Psoas muscle (tissue), 8 donors: Measurements from ENCODE around the gene NBL1. TPM values are rescaled to one million over a fixed set of nuclear protein-coding genes. Genes with fewer than 3 reads are reported as not detected.

ENCODE experiments used
- ATAC-seq, 4 donors: fragments of 200-7000 bp; cut with Tn5 transposase; one replicate each; pipeline ENCODE4 v1.9.1; 2020; ENCODE audit warnings: moderate library complexity in 3 of 4, mild to moderate bottlenecking in 2 of 4
- DNase-seq, 2 donors: peaks; one replicate each; pipeline ENCODE4 v3.0.0-alpha.2; 2020
- H3K27ac ChIP-seq: fragments of 200-600 bp; one replicate; pipeline ENCODE4 v1.8.0; 2022
- H3K27me3 ChIP-seq, 3 donors: fragments of 200-600 bp in 1 of 3; one replicate each; pipeline versions ENCODE4 v1.6.1 to v1.8.0; 2013 to 2022; ENCODE audit warnings: low read length in 2 of 3, mild to moderate bottlenecking in 2 of 3, moderate library complexity in 1 of 3; ENCODE audit not compliant: insufficient read depth in 3 of 3
- H3K36me3 ChIP-seq, 2 donors: fragments of 200-600 bp in 1 of 2; one replicate each; pipeline versions ENCODE4 v1.6.1 to v1.8.0; 2013 to 2022; ENCODE audit warnings: low read depth in 1 of 2, mild to moderate bottlenecking in 1 of 2, moderate library complexity in 1 of 2; ENCODE audit not compliant: insufficient read depth in 1 of 2
- H3K4me1 ChIP-seq: fragments of 200-600 bp; one replicate; pipeline ENCODE4 v1.8.0; 2022
- H3K4me3 ChIP-seq: fragments of 200-600 bp; one replicate; pipeline ENCODE4 v1.8.0; 2022; ENCODE audit warnings: mild to moderate bottlenecking
- H3K9me3 ChIP-seq: fragments of 200-600 bp; one replicate; pipeline ENCODE4 v1.8.0; 2022
- WGBS, 3 donors: extraction: QIAGEN DNeasy Blood & Tissue Kit; methylation state at CpG; one replicate each; pipeline versions ENCODE4 v1.1.6 to v1.1.7; 2013; 5-methylcytosine and 5-hydroxymethylcytosine counted together
- intact Hi-C, 2 donors: fragments of 100-400 bp; cut with DNase I; formaldehyde crosslinking; loops; one replicate each; pipeline versions ENCODE4 v1.11.0 to v1.14.2; 2022
- polyA plus RNA-seq, 3 donors: library from polyadenylated mRNA; stranded (reverse); fragments of 200-250 nt; gene quantifications; one replicate each; pipeline ENCODE4 v1.2.3, GENCODE V29; 2013
- total RNA-seq, 4 donors: library from RNA; stranded (reverse); fragmentation: NEBNext Ultra II Directional in 2 of 4; extraction: Animal tissue kit (Norgen Biotek cat#: 25700) in 2 of 4; gene quantifications; one replicate each; pipeline versions ENCODE4 v1.2.1 to v1.2.4, GENCODE V29; 2021 to 2023
- TF ChIP-seq, protein P1 (sequence below): fragments of 200-600 bp; IDR thresholded peaks from one replicate; pipeline ENCODE4 v1.8.0; 2022; ENCODE audit warnings: antibody characterized with exemption
- donor health status: healthy with polysubstance abuse.
- donor health status: DM: no; HTN: no; CAD: no; lungs with moderate emphysema.
- donor health status: Bipolar disorder and iron deficiency.
- donor health status: healthy.
- donor health status: DM: yes; HTN: yes; CAD: no.
- donor health status: DM: no; HTN: no; CAD: no.
- donor health status: DM: no; HTN: no; CAD: no.
- donor health status: DM: yes; HTN: yes; CAD: no.

The NBL1 gene
- total and polyA plus RNA-seq, 7 donors, result 11.8 to 22.8 (median 13.0) TPM

DNA sequence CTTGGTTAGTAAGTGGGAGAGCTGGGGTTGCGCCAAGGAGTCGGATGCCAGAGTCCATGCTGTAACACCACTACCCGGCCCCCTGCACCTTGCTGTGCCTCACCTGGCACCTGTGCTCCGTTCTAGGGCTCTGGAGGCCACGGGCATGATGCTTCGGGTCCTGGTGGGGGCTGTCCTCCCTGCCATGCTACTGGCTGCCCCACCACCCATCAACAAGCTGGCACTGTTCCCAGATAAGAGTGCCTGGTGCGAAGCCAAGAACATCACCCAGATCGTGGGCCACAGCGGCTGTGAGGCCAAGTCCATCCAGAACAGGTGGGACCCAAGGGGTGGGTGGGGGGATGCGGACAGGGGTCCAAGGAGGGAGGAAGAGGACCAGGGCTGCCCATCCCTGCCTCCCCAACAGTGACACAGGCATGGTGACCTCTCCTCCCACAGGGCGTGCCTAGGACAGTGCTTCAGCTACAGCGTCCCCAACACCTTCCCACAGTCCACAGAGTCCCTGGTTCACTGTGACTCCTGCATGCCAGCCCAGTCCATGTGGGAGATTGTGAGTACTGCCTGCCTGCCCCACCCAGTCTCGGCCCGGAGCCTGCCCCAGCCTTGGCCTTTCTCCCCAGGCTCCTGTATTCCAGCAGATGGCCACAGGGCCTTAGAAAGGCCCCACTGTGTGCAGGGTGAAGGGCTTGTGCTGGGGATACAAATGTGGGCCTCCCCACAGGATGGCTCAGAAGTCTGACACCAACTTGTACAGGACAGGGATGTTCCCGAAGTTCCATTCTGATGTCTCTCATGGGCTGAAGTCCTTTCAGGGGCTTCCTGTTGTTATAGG is 11.0 kb downstream of the NBL1 start:
- TF ChIP-seq, protein P1, sequence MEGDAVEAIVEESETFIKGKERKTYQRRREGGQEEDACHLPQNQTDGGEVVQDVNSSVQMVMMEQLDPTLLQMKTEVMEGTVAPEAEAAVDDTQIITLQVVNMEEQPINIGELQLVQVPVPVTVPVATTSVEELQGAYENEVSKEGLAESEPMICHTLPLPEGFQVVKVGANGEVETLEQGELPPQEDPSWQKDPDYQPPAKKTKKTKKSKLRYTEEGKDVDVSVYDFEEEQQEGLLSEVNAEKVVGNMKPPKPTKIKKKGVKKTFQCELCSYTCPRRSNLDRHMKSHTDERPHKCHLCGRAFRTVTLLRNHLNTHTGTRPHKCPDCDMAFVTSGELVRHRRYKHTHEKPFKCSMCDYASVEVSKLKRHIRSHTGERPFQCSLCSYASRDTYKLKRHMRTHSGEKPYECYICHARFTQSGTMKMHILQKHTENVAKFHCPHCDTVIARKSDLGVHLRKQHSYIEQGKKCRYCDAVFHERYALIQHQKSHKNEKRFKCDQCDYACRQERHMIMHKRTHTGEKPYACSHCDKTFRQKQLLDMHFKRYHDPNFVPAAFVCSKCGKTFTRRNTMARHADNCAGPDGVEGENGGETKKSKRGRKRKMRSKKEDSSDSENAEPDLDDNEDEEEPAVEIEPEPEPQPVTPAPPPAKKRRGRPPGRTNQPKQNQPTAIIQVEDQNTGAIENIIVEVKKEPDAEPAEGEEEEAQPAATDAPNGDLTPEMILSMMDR, result no peak
- Histone ChIP-seq H3K27ac (no peak overlapping the region), H3K4me3 (no peak overlapping the region), H3K36me3 (no peaks in the 10 kb centered on the region), H3K27me3 (no peaks in the 10 kb centered on the region), H3K4me1 (peaks cover 11% of the 10 kb centered on the region), H3K9me3 (no peaks in the 10 kb centered on the region)
- intact Hi-C loops, result loop anchor here in 1 of 2 donors (10.0 kb wide), 2 partner anchors 270 to 400 kb away; partner anchors contain the start of genes EMC1 and MRTO4
- 70 to 73% (median 72%) methylated on average over 14 to 15 of the region's 15 CpGs for WGBS, 3 donors
- DNase-seq (peak in 1 of 2 donors; percentile 44), ATAC-seq (no peak)

DNA sequence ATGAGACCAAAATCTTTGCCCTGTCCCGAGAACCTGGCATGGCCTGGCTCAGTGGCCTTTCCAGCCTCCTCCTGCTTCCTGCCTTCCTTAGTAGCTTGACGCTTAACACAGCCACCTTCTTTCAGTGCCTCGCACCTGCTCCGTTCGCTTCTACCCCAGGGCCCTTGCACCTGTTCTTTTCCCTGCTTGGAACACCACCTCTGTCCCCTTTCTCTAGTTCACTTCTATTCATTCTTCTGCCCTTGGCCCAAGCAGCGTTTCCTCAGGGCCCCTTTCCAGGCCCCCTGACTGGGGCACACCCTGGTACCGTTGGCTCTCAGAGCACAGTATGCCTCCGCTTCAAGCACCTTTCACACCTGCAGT is 11.6 kb downstream of the NBL1 start:
- ATAC-seq (no peak), DNase-seq (peak in 1 of 2 donors; percentile 33)
- Histone ChIP-seq H3K36me3 (no peaks in the 10 kb centered on the region), H3K9me3 (no peaks in the 10 kb centered on the region), H3K27me3 (peaks cover 0 to 3% (median 0%) of the 10 kb centered on the region in 3 donors), H3K4me1 (peaks cover 5% of the 10 kb centered on the region), H3K4me3 (no peak overlapping the region), H3K27ac (no peak overlapping the region)
- intact Hi-C loops, result loop anchor here in 1 of 2 donors (2.0 to 10.0 kb wide), 3 partner anchors 271 to 401 kb away; partner anchors contain the start of genes EMC1 and MRTO4
- TF ChIP-seq, protein P1, result no peak
- WGBS, 3 donors, result 78 to 86% (median 82%) methylated on average over 8 of the region's 8 CpGs

DNA sequence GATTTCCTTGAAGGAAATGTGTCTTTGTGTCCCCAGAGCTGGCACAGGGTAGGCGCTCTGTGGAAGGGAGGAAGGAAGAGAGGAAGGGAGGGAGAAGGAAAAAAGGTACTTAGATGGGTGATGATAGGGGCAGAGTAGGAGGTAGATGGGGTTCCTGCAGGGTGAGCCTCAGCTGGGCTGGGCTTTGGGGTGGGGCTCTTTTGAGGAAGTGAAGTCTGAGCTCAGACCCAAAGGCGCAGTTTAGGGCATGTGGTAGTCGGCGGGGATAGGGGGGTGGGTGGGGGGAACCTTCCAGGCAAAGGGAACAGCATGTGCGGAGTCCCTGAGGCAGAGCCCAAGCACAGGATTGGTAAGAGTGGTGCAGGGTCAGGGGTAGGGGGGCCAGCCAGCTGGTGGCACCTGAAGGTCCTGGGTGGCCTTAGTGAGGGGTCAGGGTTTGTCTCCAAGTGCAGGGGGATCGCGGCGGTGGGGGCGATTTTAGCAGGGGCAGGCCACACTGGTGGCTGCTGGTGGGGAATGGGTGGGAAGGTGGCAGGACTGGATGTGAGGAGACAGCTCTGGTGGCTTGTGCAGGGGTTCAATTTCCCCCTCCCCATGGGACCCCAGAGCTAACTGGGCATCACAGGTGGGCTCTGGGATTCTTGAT is 12.1 kb downstream of the NBL1 start:
- Histone ChIP-seq H3K9me3 (no peaks in the 10 kb centered on the region), H3K4me3 (no peak overlapping the region), H3K4me1 (no peaks in the 10 kb centered on the region), H3K27ac (no peak overlapping the region), H3K36me3 (no peaks in the 10 kb centered on the region), H3K27me3 (peaks cover 0 to 3% (median 0%) of the 10 kb centered on the region in 3 donors)
- intact Hi-C loops, result loop anchor here in 1 of 2 donors (2.0 to 10.0 kb wide), 3 partner anchors 271 to 401 kb away; partner anchors contain the start of genes EMC1 and MRTO4
- DNase-seq (peak in 1 of 2 donors; percentile 39), ATAC-seq (no peak)
- TF ChIP-seq, protein P1, result no peak
- 85 to 90% (median 90%) methylated on average over 8 to 9 of the region's 9 CpGs for WGBS, 3 donors

DNA sequence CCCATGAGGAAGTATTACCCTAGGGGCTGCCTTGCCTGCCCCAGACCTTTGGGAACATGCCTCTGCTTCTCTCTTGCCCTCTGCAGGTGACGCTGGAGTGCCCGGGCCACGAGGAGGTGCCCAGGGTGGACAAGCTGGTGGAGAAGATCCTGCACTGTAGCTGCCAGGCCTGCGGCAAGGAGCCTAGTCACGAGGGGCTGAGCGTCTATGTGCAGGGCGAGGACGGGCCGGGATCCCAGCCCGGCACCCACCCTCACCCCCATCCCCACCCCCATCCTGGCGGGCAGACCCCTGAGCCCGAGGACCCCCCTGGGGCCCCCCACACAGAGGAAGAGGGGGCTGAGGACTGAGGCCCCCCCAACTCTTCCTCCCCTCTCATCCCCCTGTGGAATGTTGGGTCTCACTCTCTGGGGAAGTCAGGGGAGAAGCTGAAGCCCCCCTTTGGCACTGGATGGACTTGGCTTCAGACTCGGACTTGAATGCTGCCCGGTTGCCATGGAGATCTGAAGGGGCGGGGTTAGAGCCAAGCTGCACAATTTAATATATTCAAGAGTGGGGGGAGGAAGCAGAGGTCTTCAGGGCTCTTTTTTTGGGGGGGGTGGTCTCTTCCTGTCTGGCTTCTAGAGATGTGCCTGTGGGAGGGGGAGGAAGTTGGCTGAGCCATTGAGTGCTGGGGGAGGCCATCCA is 12.8 kb downstream of the NBL1 start:
- Histone ChIP-seq H3K4me1 (no peaks in the 10 kb centered on the region), H3K27ac (no peak overlapping the region), H3K4me3 (no peak overlapping the region), H3K36me3 (no peaks in the 10 kb centered on the region), H3K9me3 (no peaks in the 10 kb centered on the region), H3K27me3 (peaks cover 0 to 3% (median 0%) of the 10 kb centered on the region in 3 donors)
- intact Hi-C loops, result loop anchor here in 1 of 2 donors (2.0 to 10.0 kb wide), 3 partner anchors 272 to 402 kb away; partner anchors contain the start of genes EMC1 and MRTO4
- TF ChIP-seq, protein P1, result no peak
- ATAC-seq (no peak), DNase-seq (peak in 1 of 2 donors; percentile 34)
- 73 to 77% (median 75%) methylated on average over 8 to 15 of the region's 15 CpGs for WGBS, 3 donors
